GM20000 (cell line): ENCODE measurements around the gene PHAF1.

Source experiments
- DNase-seq: peaks from one replicate; pipeline ENCODE4 v3.0.0; 2012; ENCODE audit warnings: low spot score
- CTCF ChIP-seq: IDR thresholded peaks from 2 replicates; pipeline ENCODE4 v1.5.1; 2012; ENCODE audit warnings: mild to moderate bottlenecking, control low read depth; ENCODE audit errors: extremely low read depth, missing control alignments

The PHAF1 gene

GRCh38 chr16:67091906-67092566 lies 17.7 kb upstream of the PHAF1 start:
- no peak for DNase-seq
- TF ChIP-seq CTCF, result no peak

- TF ChIP-seq CTCF, result no peak
- DNase-seq, result no peak
Observed at GRCh38 chr16:67093098-67093726, 16.5 kb upstream of the PHAF1 start.

GRCh38 chr16:67098599-67098998 lies 11.1 kb upstream of the PHAF1 start:
- DNase-seq, result no peak
- no peak for TF ChIP-seq CTCF

- DNase-seq, result peak; percentile 39
- no peak for TF ChIP-seq CTCF
Observed at GRCh38 chr16:67100569-67101310, 9.0 kb upstream of the PHAF1 start.

- no peak for TF ChIP-seq CTCF
Observed at GRCh38 chr16:67101311-67102082, 8.2 kb upstream of the PHAF1 start.

GRCh38 chr16:67104061-67104460 lies 5.7 kb upstream of the PHAF1 start:
- no peak for TF ChIP-seq CTCF
- no peak for DNase-seq

More at GRCh38 chr16:67101311-67102082, 8.2 kb upstream of the PHAF1 start:
- no peak for DNase-seq
